Stomach (tissue), 9 donors: ENCODE results near the gene APCDD1L. TPM values are rescaled to one million over a fixed set of nuclear protein-coding genes. Genes with fewer than 3 reads are reported as not detected.
"Not testable (repeated sequence)": the region's sequence is repeated elsewhere in the genome, so short reads cannot be mapped to it uniquely, and the experiment has no call there.

ENCODE experiments used
- DNase-seq, 2 donors: peaks; one replicate each; pipeline versions ENCODE4 v3.0.0 to v3.0.0-alpha.2; 2013 to 2019
- H3K27ac ChIP-seq, 5 donors: fragments of 200-600 bp in 4 of 5; sonication (generic) in 4 of 5; one replicate each; pipeline ENCODE4 v1.5.1; 2013 to 2019; ENCODE audit warnings: mild to moderate bottlenecking in 1 of 5, moderate library complexity in 1 of 5
- H3K27me3 ChIP-seq, 3 donors: fragments of 200-600 bp; sonication (generic); one replicate each; pipeline ENCODE4 v1.5.1; 2017 to 2019; ENCODE audit warnings: mixed run types in 1 of 3
- H3K36me3 ChIP-seq, 4 donors: fragments of 200-600 bp; sonication (generic); 1 replicate in 3 of 4; 2 replicates in 1 of 4; pipeline ENCODE4 v1.5.1; 2016 to 2019
- H3K4me1 ChIP-seq, 4 donors: fragments of 200-600 bp; sonication (generic); one replicate each; pipeline ENCODE4 v1.5.1; 2016 to 2019
- H3K4me3 ChIP-seq, 4 donors: fragments of 200-600 bp; sonication (generic) in 3 of 4; one replicate each; pipeline ENCODE4 v1.5.1; 2016 to 2019; ENCODE audit warnings: mild to moderate bottlenecking in 1 of 4
- H3K9me3 ChIP-seq, 4 donors: fragments of 200-600 bp; sonication (generic); one replicate each; pipeline ENCODE4 v1.5.1; 2016 to 2019
- EP300 ChIP-seq: sonication (generic); formaldehyde crosslinking; IDR thresholded peaks from one replicate; pipeline ENCODE4 v1.6.1; 2017; ENCODE audit warnings: antibody characterized with exemption
- POLR2A ChIP-seq, 4 donors: fragments of 450-650 bp; IDR thresholded peaks; one replicate each; pipeline ENCODE4 v1.6.1; 2016; ENCODE audit warnings: antibody characterized with exemption in 4 of 4, control low read depth in 2 of 4, mild to moderate bottlenecking in 1 of 4, moderate library complexity in 1 of 4
- POLR2AphosphoS5 ChIP-seq, 3 donors: sonication (generic); formaldehyde crosslinking; IDR thresholded peaks; one replicate each; pipeline ENCODE4 v1.6.1; 2016; ENCODE audit warnings: antibody characterized with exemption in 3 of 3
- WGBS, 5 donors: extraction: QIAGEN DNeasy Blood & Tissue Kit in 3 of 5; methylation state at CpG; one replicate each; pipeline versions ENCODE4 v1.1.5 to v1.1.7; 2013 to 2018; 5-methylcytosine and 5-hydroxymethylcytosine counted together
- intact Hi-C: fragments of 100-400 bp; cut with DNase I; formaldehyde crosslinking; loops from one replicate; pipeline ENCODE4 v1.15.1; 2023; ENCODE audit warnings: low total_unique reads
- polyA plus RNA-seq, 3 donors: library from polyadenylated mRNA; stranded (reverse); fragments of 200-250 nt; gene quantifications; one replicate each; pipeline ENCODE4 v1.2.3, GENCODE V29; 2013
- total RNA-seq, 5 donors: library from RNA; depleted of rRNA; stranded (reverse); fragments of >200 nt; gene quantifications; one replicate each; pipeline versions ENCODE4 v1.1.0 to v1.2.3, GENCODE V29; 2014 to 2016
- TF ChIP-seq, protein P1 (sequence below), 7 experiments: fragments of 450-650 bp in 4 of 7; fragments of 200-600 bp in 3 of 7; sonication (generic) in 3 of 7; IDR thresholded peaks; one replicate each; pipeline ENCODE4 v1.5.1; 2016 to 2019; ENCODE audit warnings: antibody characterized with exemption in 7 of 7, control low read depth in 2 of 7, mild to moderate bottlenecking in 1 of 7
- donor health status: healthy with polysubstance abuse.
- donor health status: Bipolar disorder and iron deficiency.
- donor health status: healthy.

Gene APCDD1L
- total and polyA plus RNA-seq, 8 donors, result 0.12 to 2.0 (median 0.85) TPM; not detected in 4

DNA sequence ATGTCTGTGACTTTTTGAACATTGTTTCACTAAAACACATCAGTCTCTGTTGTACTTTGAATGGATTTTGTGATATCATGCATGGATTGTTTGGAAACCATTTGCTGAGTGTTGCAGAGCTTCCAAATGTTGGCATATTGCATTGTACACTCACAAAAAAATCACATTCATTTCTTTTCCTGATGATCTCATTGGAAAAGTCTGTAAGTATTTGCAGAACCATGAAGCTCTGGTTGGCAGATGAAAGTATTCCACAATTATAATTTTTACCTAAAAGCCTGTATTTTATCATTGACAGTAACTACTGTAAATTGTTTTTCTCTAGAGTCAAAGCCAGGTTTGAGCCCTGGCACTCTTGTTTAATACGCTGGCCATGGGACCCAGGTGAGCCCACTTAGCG, 84.1 kb downstream of the APCDD1L start:
- TF ChIP-seq, protein P1, sequence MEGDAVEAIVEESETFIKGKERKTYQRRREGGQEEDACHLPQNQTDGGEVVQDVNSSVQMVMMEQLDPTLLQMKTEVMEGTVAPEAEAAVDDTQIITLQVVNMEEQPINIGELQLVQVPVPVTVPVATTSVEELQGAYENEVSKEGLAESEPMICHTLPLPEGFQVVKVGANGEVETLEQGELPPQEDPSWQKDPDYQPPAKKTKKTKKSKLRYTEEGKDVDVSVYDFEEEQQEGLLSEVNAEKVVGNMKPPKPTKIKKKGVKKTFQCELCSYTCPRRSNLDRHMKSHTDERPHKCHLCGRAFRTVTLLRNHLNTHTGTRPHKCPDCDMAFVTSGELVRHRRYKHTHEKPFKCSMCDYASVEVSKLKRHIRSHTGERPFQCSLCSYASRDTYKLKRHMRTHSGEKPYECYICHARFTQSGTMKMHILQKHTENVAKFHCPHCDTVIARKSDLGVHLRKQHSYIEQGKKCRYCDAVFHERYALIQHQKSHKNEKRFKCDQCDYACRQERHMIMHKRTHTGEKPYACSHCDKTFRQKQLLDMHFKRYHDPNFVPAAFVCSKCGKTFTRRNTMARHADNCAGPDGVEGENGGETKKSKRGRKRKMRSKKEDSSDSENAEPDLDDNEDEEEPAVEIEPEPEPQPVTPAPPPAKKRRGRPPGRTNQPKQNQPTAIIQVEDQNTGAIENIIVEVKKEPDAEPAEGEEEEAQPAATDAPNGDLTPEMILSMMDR (IDR thresholded peaks at IDR 0.05), result no peak
- TF ChIP-seq POLR2A (IDR thresholded peaks at IDR 0.05), result no peak
- no peak for TF ChIP-seq POLR2AphosphoS5 (IDR thresholded peaks at IDR 0.05)
- TF ChIP-seq EP300, result no peak
- intact Hi-C loops, result no loop called here
- Histone ChIP-seq H3K4me1 (peaks cover 22 to 40% (median 27%) of the 10 kb centered on the region in 4 donors), H3K27ac (no peak overlapping the region), H3K9me3 (no peaks in the 10 kb centered on the region), H3K4me3 (no peak overlapping the region), H3K27me3 (no peaks in the 10 kb centered on the region), H3K36me3 (peaks cover 0 to 18% (median 8%) of the 10 kb centered on the region in 4 donors)
- no peak for DNase-seq
- WGBS, 5 donors, result 89 to 97% (median 93%) methylated on average over 2 of the region's 2 CpGs

DNA sequence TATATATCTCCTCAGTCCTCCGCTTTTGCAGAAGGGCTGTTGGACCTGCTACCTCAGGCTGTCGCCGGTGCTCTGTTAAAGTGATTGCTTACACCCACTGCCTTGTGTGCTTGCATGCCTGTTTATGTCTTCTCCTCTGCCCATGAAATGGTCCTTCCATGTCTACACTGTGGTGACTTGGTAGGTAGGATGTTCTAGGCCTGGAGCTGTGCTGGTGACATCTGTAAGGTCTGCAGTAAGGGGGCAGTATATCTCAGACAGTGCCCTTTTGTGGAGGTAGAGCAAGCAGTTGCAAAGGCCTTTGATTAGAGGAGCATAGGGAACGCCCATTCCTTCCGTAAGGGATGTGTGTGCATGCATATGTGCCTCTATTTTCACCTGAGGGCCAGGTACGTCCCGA, 85.9 kb downstream of the APCDD1L start:
- Histone ChIP-seq H3K27me3 (no peaks in the 10 kb centered on the region), H3K4me1 (peaks cover 22 to 51% (median 29%) of the 10 kb centered on the region in 4 donors), H3K4me3 (no peak overlapping the region), H3K36me3 (peaks cover 0 to 11% (median 4%) of the 10 kb centered on the region in 4 donors), H3K27ac (no peak overlapping the region), H3K9me3 (no peaks in the 10 kb centered on the region)
- TF ChIP-seq POLR2AphosphoS5 (IDR thresholded peaks at IDR 0.05) (no peak), POLR2A (IDR thresholded peaks at IDR 0.05) (no peak), EP300 (no peak)
- TF ChIP-seq, protein P1 (IDR thresholded peaks at IDR 0.05), result no peak
- DNase-seq, result no peak
- intact Hi-C loops, result no loop called here
- WGBS, 5 donors, result 91 to 99% (median 96%) methylated on average over 7 of the region's 7 CpGs

DNA sequence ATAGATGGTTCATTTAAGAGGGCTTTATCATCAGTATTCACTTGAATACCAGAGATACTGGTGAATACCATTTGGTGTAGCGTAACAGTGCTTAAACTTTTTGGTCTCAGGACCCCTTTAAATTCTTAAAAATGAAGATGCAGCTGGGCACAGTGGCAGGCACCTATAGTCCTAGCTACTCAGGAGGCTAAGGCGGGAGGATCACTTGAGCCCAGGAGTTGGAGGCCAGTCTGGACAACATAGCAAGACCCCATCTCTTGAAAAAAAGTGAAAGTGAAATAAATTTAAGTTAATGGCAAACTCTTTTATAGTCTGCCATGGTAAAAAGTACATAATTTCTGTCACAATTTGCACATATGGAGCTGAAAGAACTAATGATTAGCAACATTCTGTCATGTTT, 86.8 kb downstream of the APCDD1L start:
- DNase-seq, result no peak
- H3K4me1 ChIP-seq, result peaks cover 19 to 41% (median 24%) of the 10 kb centered on the region in 4 donors
- intact Hi-C loops, result no loop called here
- H3K27ac ChIP-seq, result no peak overlapping the region
- peaks cover 0 to 11% (median 4%) of the 10 kb centered on the region in 4 donors for H3K36me3 ChIP-seq
- TF ChIP-seq, protein P1 (IDR thresholded peaks at IDR 0.05), result no peak
- TF ChIP-seq POLR2A (IDR thresholded peaks at IDR 0.05), result no peak
- no peak for TF ChIP-seq EP300
- TF ChIP-seq POLR2AphosphoS5 (IDR thresholded peaks at IDR 0.05), result no peak
- H3K4me3 ChIP-seq, result no peak overlapping the region
- H3K27me3 ChIP-seq, result no peaks in the 10 kb centered on the region
- 96 to 100% (median 96%) methylated on average over 2 of the region's 2 CpGs for whole genome bisulfite sequencing, 5 donors
- H3K9me3 ChIP-seq, result no peaks in the 10 kb centered on the region

DNA sequence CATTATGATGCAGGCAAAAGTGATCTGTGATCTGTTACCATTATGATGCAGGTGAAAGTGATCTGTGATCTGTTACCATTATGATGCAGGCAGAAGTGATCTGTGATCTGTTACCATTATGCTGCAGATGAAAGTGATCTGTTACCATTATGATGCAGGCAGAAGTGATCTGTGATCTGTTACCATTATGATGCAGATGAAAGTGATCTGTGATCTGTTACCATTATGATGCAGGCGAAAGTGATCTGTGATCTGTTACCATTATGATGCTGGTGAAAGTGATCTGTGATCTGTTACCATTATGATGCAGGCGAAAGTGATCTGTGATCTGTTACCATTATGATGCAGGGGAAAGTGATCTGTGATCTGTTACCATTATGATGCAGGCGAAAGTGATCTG, 87.6 kb downstream of the APCDD1L start:
- Histone ChIP-seq H3K4me1 (peaks cover 13 to 33% (median 17%) of the 10 kb centered on the region in 4 donors), H3K36me3 (peaks cover 0 to 11% (median 4%) of the 10 kb centered on the region in 4 donors)
- intact Hi-C loops, DNase-seq, H3K9me3 ChIP-seq, H3K27ac ChIP-seq, H3K4me3 ChIP-seq, H3K27me3 ChIP-seq: not testable (repeated sequence)
- 91 to 98% (median 93%) methylated on average over 3 of the region's 3 CpGs for WGBS, 5 donors

DNA sequence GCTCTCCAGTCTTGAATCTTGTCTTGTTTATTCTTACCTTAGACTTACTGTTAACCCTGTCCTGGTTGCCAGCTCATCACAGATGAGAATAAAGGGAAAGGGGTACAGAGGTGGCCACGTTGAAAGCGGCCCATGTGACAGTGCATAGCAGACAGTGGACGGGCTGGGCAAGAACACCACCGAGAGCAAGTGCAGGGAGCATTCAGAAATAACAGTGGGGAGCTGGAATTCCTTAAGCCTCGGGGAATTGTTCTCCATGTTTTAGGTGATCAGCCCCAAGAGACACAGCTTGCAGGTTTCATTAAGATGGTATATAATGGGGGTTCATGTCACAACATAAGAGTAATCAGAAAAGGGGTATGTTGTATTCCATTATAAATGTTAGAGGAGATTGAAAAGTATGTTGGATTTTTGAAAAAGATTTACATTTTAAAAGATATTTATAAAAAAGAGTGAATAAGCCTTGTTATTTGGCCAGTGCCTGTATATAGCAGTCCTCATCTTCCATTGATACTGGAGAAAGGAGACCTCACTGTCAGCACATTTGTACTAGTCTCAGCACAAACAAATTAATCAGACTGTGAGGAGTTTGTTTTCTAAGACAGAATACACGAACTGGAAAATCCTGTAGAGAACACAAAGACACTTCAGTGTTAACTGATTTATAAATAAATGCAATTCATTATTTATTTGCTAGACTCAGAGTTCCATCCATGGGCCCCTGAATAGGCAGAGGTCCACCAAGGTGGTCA, 90.8 kb downstream of the APCDD1L start:
- Histone ChIP-seq H3K27ac (no peak overlapping the region), H3K9me3 (no peaks in the 10 kb centered on the region), H3K4me1 (peaks cover 0 to 12% (median 2%) of the 10 kb centered on the region in 4 donors), H3K27me3 (no peaks in the 10 kb centered on the region), H3K4me3 (no peak overlapping the region), H3K36me3 (peaks cover 0 to 31% (median 28%) of the 10 kb centered on the region in 4 donors)
- DNase-seq, result no peak
- TF ChIP-seq, protein P1 (IDR thresholded peaks at IDR 0.05), result no peak
- no peak for TF ChIP-seq EP300
- no peak for TF ChIP-seq POLR2A (IDR thresholded peaks at IDR 0.05)
- 70 to 85% (median 74%) methylated on average over 6 of the region's 6 CpGs for WGBS, 5 donors
- intact Hi-C loops, result no loop called here
